ENCODE data around the gene FRMD4A.

DNA sequence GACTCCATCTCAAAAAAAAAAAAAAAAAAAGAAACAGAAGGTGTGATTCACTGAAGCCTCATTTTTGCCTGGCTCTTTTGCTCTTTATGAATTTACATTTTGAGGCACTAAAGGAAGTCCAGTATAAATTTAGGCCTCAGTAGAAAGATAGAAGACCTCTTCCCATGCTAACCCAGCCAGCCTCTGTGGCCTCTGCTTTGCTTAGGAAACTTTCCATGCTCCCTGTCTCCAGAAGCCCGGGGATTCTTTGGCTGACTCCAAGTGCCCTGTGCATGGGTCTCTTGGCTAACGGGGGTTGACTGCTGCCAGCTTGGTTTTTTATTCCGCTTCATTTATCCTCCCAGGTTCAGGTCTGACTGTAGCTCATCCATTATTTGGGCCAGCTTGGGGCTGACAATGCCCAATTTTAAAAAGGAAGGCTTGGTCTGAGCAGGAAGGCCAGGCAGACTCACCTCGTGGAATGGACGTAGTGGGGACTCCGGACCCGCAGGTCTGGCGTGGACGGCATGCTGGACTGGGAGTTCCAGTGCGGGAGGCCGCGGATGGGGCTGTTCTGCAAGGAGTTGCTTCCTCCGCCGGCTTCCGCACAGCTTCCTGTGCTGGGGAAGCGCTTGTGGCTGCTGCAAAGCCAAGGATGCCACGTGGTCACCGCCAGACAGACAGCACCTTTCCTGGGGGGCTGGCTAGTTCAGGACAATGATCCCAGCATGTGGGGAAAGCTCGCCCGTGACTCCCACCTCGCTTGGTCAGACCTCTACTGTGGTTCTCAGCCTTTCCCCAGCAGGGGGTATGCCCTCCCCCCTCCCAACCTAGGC is 671.6 kb downstream of the FRMD4A start:
- TF ChIP-seq, protein P1, sequence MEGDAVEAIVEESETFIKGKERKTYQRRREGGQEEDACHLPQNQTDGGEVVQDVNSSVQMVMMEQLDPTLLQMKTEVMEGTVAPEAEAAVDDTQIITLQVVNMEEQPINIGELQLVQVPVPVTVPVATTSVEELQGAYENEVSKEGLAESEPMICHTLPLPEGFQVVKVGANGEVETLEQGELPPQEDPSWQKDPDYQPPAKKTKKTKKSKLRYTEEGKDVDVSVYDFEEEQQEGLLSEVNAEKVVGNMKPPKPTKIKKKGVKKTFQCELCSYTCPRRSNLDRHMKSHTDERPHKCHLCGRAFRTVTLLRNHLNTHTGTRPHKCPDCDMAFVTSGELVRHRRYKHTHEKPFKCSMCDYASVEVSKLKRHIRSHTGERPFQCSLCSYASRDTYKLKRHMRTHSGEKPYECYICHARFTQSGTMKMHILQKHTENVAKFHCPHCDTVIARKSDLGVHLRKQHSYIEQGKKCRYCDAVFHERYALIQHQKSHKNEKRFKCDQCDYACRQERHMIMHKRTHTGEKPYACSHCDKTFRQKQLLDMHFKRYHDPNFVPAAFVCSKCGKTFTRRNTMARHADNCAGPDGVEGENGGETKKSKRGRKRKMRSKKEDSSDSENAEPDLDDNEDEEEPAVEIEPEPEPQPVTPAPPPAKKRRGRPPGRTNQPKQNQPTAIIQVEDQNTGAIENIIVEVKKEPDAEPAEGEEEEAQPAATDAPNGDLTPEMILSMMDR (IDR thresholded peaks at IDR 0.05; ENCODE audit: low read length) = no peak
- TF ChIP-seq EZH2 (optimal IDR thresholded peaks at IDR 0.05; ENCODE audit: low read depth, low read length) = no peak
- TF ChIP-seq EZH2phosphoT487 (IDR thresholded peaks at IDR 0.05; ENCODE audit: low read length) = no peak

Data from MM.1S (cell line).